HCT116 (cell line): ENCODE measurements around the gene LDAH. TPM values are rescaled to one million over a fixed set of nuclear protein-coding genes. Genes with fewer than 3 reads are reported as not detected.

Source experiments
- ATAC-seq: fragments of 200-7000 bp; cut with Tn5 transposase; 2 replicates; pipeline ENCODE4 v1.9.1; 2020; ENCODE audit warnings: mild to moderate bottlenecking, moderate library complexity
- BruUV-seq: library from RNA; stranded (reverse); fragments of 400-500 nt; replicated peaks from 2 replicates; lab custom pipeline; 2021; lab: Mats Ljungman, UMichigan
- CTCF ChIA-PET: fragments of 300-600 bp; sonication (Branson Sonifier 250); formaldehyde crosslinking; loops from one replicate; lab custom pipeline; 2021; ENCODE audit warnings: antibody characterized with exemption; lab: Charles Lee
- POLR2A ChIA-PET: fragments of 300-600, 350-600 bp; sonication (Branson Sonifier 250); formaldehyde crosslinking; loops from one replicate; lab custom pipeline; 2021; ENCODE audit warnings: antibody characterized with exemption; lab: Charles Lee
- RAD21 ChIA-PET, 2 experiments: fragments of 300-600 bp; sonication (Branson Sonifier 250); formaldehyde crosslinking; loops; one replicate each; lab custom pipeline; 2023; ENCODE audit warnings: low total read pairs in 2 of 2; ENCODE audit not compliant: uncharacterized antibody in 2 of 2, unreplicated experiment in 2 of 2, low non-redundant PET in 1 of 2; lab: Charles Lee
- DNase-seq: peaks from one replicate; pipeline ENCODE4 v3.0.0-alpha.2; 2010; ENCODE audit warnings: low read depth, low spot score
- H2AFZ ChIP-seq: fragments of 200-600 bp; shearing (Covaris generic), sonication (generic); 2 replicates; pipeline ENCODE4 v1.6.1; 2017; ENCODE audit warnings: low read depth, mixed run types, mixed read lengths, antibody characterized with exemption, low read length; ENCODE audit not compliant: poor library complexity, severe bottlenecking
- H3K27ac ChIP-seq: 2 replicates; pipeline ENCODE4 v1.5.1; 2012; ENCODE audit warnings: low read depth, low read length
- H3K27me3 ChIP-seq: fragments of 200-600 bp; sonication (generic); 2 replicates; pipeline ENCODE4 v1.6.1; 2016; ENCODE audit warnings: mixed run types, low read length, mixed read lengths; ENCODE audit not compliant: insufficient read depth
- H3K36me3 ChIP-seq, 2 experiments: fragments of 200-500 bp in 1 of 2; fragments of 200-600 bp in 1 of 2; sonication (Bioruptor generic) in 1 of 2; sonication (generic) in 1 of 2; 2 replicates each; pipeline versions ENCODE4 v1.5.1 to v1.6.1; 2014 to 2016; ENCODE audit warnings: low read length in 2 of 2, inconsistent platforms in 1 of 2, mixed read lengths in 1 of 2, mixed run types in 1 of 2; ENCODE audit not compliant: insufficient read depth in 2 of 2, control insufficient read depth in 1 of 2
- H3K4me1 ChIP-seq, 2 experiments: fragments of 200-600 bp in 1 of 2; sonication (generic) in 1 of 2; 2 replicates each; pipeline versions ENCODE4 v1.5.1 to v1.6.1; 2012 to 2017; ENCODE audit warnings: low read length in 2 of 2, inconsistent platforms in 1 of 2, mild to moderate bottlenecking in 1 of 2, mixed read lengths in 1 of 2, mixed run types in 1 of 2, moderate library complexity in 1 of 2; ENCODE audit not compliant: insufficient read depth in 2 of 2, control insufficient read depth in 1 of 2
- H3K4me2 ChIP-seq: fragments of 200-600 bp; sonication (generic); 2 replicates; pipeline ENCODE4 v1.6.1; 2017; ENCODE audit warnings: mixed run types, low read length, mixed read lengths
- H3K4me3 ChIP-seq, 2 experiments: fragments of 200-600 bp in 1 of 2; sonication (generic) in 1 of 2; replicated peaks in 1 of 2; 2 replicates each; pipeline ENCODE4 v1.5.1; 2011 to 2016; ENCODE audit warnings: low read length in 2 of 2, control low read depth in 1 of 2, low read depth in 1 of 2, mild to moderate bottlenecking in 1 of 2, mixed read lengths in 1 of 2, mixed run types in 1 of 2
- H3K79me2 ChIP-seq: fragments of 200-600 bp; sonication (generic); 2 replicates; pipeline ENCODE4 v1.6.1; 2017; ENCODE audit warnings: mild to moderate bottlenecking, mixed run types, low read length, moderate library complexity, mixed read lengths; ENCODE audit not compliant: insufficient read depth
- H3K9ac ChIP-seq: fragments of 200-600 bp; sonication (generic); 2 replicates; pipeline ENCODE4 v1.6.1; 2016; ENCODE audit warnings: low read length, mixed read lengths
- H3K9me2 ChIP-seq: fragments of 200-600 bp; sonication (generic), shearing (Covaris generic); 2 replicates; pipeline ENCODE4 v1.6.1; 2017; ENCODE audit warnings: mixed run types, mild to moderate bottlenecking, moderate library complexity; ENCODE audit not compliant: insufficient read depth
- H3K9me3 ChIP-seq, 2 experiments: fragments of 200-500 bp in 1 of 2; fragments of 200-600 bp in 1 of 2; sonication (Bioruptor generic) in 1 of 2; sonication (generic) in 1 of 2; 2 replicates each; pipeline ENCODE4 v1.6.1; 2014 to 2017; ENCODE audit warnings: low read length in 2 of 2, mixed read lengths in 2 of 2, inconsistent platforms in 1 of 2, low read depth in 1 of 2, mild to moderate bottlenecking in 1 of 2, mixed run types in 1 of 2, moderate library complexity in 1 of 2; ENCODE audit not compliant: control insufficient read depth in 1 of 2, insufficient read depth in 1 of 2
- H4K20me1 ChIP-seq: fragments of 200-600 bp; sonication (generic), shearing (Covaris generic); 2 replicates; pipeline ENCODE4 v1.6.1; 2017; ENCODE audit warnings: mixed run types, mild to moderate bottlenecking, moderate library complexity; ENCODE audit not compliant: insufficient read depth
- CBX3 ChIP-seq: IDR thresholded peaks from 2 replicates; pipeline ENCODE4 v1.6.1; 2012; ENCODE audit warnings: low read depth
- CEBPB ChIP-seq: IDR thresholded peaks from 2 replicates; pipeline ENCODE4 v1.6.1; 2012; ENCODE audit warnings: low read depth
- ELF1 ChIP-seq: IDR thresholded peaks from 2 replicates; pipeline ENCODE4 v1.6.1; 2012; ENCODE audit warnings: low read depth, borderline replicate concordance
- EZH2phosphoT487 ChIP-seq: fragments of 200-600 bp; IDR thresholded peaks from 2 replicates; pipeline ENCODE4 v1.6.1; 2018; ENCODE audit warnings: antibody characterized with exemption, borderline replicate concordance
- JUND ChIP-seq: IDR thresholded peaks from 2 replicates; pipeline ENCODE4 v1.6.1; 2012
- POLR2AphosphoS5 ChIP-seq: IDR thresholded peaks from 2 replicates; pipeline ENCODE4 v1.6.1; 2011; ENCODE audit warnings: mild to moderate bottlenecking, low read depth, low read length, moderate library complexity
- RAD21 ChIP-seq: IDR thresholded peaks from 2 replicates; pipeline ENCODE4 v1.6.1; 2012; ENCODE audit warnings: low read depth, mild to moderate bottlenecking
- SIN3A ChIP-seq: IDR thresholded peaks from 2 replicates; pipeline ENCODE4 v1.6.1; 2012; ENCODE audit warnings: low read depth
- YY1 ChIP-seq: IDR thresholded peaks from 2 replicates; pipeline ENCODE4 v1.6.1; 2011; ENCODE audit warnings: low read length, low read depth, moderate library complexity, mild to moderate bottlenecking; ENCODE audit not compliant: insufficient replicate concordance; ENCODE audit errors: extremely low read depth
- ZFX ChIP-seq: fragments of 450-650 bp; IDR thresholded peaks from 2 replicates; pipeline ENCODE4 v1.6.1; 2017
- intact Hi-C: fragments of 100-400 bp; cut with micrococcal nuclease; formaldehyde crosslinking; loops from 2 replicates; pipeline ENCODE4 v1.10.0; 2022
- total RNA-seq: library from RNA; stranded (reverse); gene quantifications from one replicate; pipeline ENCODE4 v1.2.1, GENCODE V29; 2021; ENCODE audit not compliant: unreplicated experiment
- TF ChIP-seq, protein P1 (sequence below), 3 experiments: fragments of 200-600 bp in 1 of 3; sonication (generic) in 1 of 3; IDR thresholded peaks in 2 of 3; conservative IDR thresholded peaks in 1 of 3; 2 replicates each; pipeline ENCODE4 v1.5.1; 2012 to 2017; ENCODE audit warnings: low read depth in 2 of 3, low read length in 2 of 3, antibody characterized with exemption in 1 of 3, borderline replicate concordance in 1 of 3, control low read depth in 1 of 3, mild to moderate bottlenecking in 1 of 3, mixed read lengths in 1 of 3, mixed run types in 1 of 3, moderate library complexity in 1 of 3; ENCODE audit not compliant: insufficient read depth in 1 of 3

Gene LDAH
- total RNA-seq, 1 experiment from 2014 or later = 25.7 TPM

DNA sequence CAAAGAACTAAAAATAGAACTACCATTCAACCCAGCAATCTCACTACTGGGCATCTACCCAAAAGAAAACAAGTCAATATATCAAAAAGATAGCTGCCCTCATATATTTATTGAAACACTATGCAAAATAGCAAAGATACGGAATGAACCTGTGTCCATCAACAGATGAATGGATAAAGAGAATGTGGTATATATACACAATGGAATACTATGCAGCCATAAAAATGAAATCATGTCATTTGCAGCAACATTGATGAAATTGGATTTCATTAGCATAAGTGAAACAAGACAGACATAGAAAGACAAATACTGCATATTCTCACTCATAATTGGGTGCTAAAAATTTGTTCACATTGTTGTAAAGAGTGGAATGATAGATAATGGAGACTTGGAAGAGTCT is 16.2 kb upstream of the LDAH start:
- H4K20me1 ChIP-seq = no peaks in the 10 kb centered on the region
- intact Hi-C loops = no loop called here
- no peaks in the 10 kb centered on the region for H3K9me2 ChIP-seq
- no peak overlapping the region for H3K4me2 ChIP-seq
- no peak overlapping the region for H3K4me3 ChIP-seq
- BruUV-seq = no TSS peak
- H3K9ac ChIP-seq = no peak overlapping the region
- H3K4me1 ChIP-seq = no peaks in the 10 kb centered on the region
- no peak for TF ChIP-seq EZH2phosphoT487
- TF ChIP-seq CBX3 = no peak
- TF ChIP-seq SIN3A = no peak
- no peak for TF ChIP-seq CEBPB
- TF ChIP-seq, protein P1, sequence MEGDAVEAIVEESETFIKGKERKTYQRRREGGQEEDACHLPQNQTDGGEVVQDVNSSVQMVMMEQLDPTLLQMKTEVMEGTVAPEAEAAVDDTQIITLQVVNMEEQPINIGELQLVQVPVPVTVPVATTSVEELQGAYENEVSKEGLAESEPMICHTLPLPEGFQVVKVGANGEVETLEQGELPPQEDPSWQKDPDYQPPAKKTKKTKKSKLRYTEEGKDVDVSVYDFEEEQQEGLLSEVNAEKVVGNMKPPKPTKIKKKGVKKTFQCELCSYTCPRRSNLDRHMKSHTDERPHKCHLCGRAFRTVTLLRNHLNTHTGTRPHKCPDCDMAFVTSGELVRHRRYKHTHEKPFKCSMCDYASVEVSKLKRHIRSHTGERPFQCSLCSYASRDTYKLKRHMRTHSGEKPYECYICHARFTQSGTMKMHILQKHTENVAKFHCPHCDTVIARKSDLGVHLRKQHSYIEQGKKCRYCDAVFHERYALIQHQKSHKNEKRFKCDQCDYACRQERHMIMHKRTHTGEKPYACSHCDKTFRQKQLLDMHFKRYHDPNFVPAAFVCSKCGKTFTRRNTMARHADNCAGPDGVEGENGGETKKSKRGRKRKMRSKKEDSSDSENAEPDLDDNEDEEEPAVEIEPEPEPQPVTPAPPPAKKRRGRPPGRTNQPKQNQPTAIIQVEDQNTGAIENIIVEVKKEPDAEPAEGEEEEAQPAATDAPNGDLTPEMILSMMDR (IDR thresholded peaks at IDR 0.05 in 2 of 3, conservative IDR thresholded peaks at IDR 0.05 in 1 of 3; ENCODE audit: borderline replicate concordance in 1 of 3, insufficient read depth in 1 of 3, low read depth in 2 of 3, low read length in 2 of 3) = no peak
- TF ChIP-seq JUND = no peak
- no peak for TF ChIP-seq YY1
- H3K36me3 ChIP-seq = no peaks in the 10 kb centered on the region
- ChIA-PET CTCF (no interaction called here), POLR2A (no interaction called here), RAD21 (no interaction called here)
- no peak for ATAC-seq
- H3K79me2 ChIP-seq = no peaks in the 10 kb centered on the region
- no peaks in the 10 kb centered on the region for H3K9me3 ChIP-seq
- no peak overlapping the region for H2AFZ ChIP-seq
- DNase-seq = no peak
- H3K27me3 ChIP-seq = peaks cover 33% of the 10 kb centered on the region
- no peak overlapping the region for H3K27ac ChIP-seq

DNA sequence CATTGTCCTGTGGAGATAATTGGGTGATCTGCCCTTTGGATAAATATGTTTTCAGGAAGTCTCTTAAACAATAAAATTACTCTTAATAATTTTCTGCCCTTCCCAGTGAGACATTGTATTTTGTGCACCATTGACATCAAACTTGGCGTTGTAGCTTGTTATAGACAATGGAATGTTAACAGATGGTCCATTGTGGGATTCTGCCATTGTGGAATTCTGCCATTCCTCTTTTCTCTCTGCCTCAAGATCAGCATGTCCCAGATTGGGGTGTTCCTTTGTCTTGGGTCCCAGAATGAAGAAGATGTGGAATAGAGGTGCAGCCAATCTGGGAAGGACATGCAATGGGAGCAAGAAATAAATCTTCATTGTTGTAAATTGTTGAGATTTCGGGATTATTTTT is 15.1 kb upstream of the LDAH start:
- H3K4me3 ChIP-seq = no peak overlapping the region
- no TSS peak for BruUV-seq
- no peak overlapping the region for H3K9ac ChIP-seq
- TF ChIP-seq RAD21 (no peak), YY1 (no peak), ZFX (no peak), POLR2AphosphoS5 (no peak), ELF1 (no peak)
- no peak overlapping the region for H3K4me2 ChIP-seq
- H3K27me3 ChIP-seq = peaks cover 26% of the 10 kb centered on the region
- RAD21 ChIA-PET = no interaction called here
- intact Hi-C loops = no loop called here
- no peaks in the 10 kb centered on the region for H3K4me1 ChIP-seq
- H2AFZ ChIP-seq = no peak overlapping the region
- H3K79me2 ChIP-seq = no peaks in the 10 kb centered on the region
- CTCF ChIA-PET = no interaction called here
- ATAC-seq = no peak
- no peaks in the 10 kb centered on the region for H4K20me1 ChIP-seq
- POLR2A ChIA-PET = no interaction called here
- no peaks in the 10 kb centered on the region for H3K9me3 ChIP-seq
- DNase-seq = no peak
- no peak overlapping the region for H3K27ac ChIP-seq
- no peaks in the 10 kb centered on the region for H3K36me3 ChIP-seq
- no peaks in the 10 kb centered on the region for H3K9me2 ChIP-seq
